SH-SY5Y (cell line): Measurements from ENCODE around the gene KLK3.

ENCODE experiments used
- GATA2 ChIP-seq: IDR thresholded peaks from 2 replicates; pipeline ENCODE4 v1.6.1; 2011; ENCODE audit warnings: mild to moderate bottlenecking, low read depth, low read length
- GATA3 ChIP-seq: IDR thresholded peaks from 2 replicates; pipeline ENCODE4 v1.6.1; 2011; ENCODE audit warnings: low read depth, mild to moderate bottlenecking, low read length, moderate library complexity

DNA sequence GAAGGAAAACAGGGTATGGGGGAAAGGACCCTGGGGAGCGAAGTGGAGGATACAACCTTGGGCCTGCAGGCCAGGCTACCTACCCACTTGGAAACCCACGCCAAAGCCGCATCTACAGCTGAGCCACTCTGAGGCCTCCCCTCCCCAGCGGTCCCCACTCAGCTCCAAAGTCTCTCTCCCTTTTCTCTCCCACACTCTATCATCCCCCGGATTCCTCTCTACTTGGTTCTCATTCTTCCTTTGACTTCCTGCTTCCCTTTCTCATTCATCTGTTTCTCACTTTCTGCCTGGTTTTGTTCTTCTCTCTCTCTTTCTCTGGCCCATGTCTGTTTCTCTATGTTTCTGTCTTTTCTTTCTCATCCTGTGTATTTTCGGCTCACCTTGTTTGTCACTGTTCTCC lies 2.7 kb downstream of the KLK3 start:
- TF ChIP-seq GATA2, result no peak
- TF ChIP-seq GATA3, result no peak
